ENCODE measurements around the gene NAV1. TPM values are rescaled to one million over a fixed set of nuclear protein-coding genes. Genes with fewer than 3 reads are reported as not detected.

NAV1 gene, protein sequence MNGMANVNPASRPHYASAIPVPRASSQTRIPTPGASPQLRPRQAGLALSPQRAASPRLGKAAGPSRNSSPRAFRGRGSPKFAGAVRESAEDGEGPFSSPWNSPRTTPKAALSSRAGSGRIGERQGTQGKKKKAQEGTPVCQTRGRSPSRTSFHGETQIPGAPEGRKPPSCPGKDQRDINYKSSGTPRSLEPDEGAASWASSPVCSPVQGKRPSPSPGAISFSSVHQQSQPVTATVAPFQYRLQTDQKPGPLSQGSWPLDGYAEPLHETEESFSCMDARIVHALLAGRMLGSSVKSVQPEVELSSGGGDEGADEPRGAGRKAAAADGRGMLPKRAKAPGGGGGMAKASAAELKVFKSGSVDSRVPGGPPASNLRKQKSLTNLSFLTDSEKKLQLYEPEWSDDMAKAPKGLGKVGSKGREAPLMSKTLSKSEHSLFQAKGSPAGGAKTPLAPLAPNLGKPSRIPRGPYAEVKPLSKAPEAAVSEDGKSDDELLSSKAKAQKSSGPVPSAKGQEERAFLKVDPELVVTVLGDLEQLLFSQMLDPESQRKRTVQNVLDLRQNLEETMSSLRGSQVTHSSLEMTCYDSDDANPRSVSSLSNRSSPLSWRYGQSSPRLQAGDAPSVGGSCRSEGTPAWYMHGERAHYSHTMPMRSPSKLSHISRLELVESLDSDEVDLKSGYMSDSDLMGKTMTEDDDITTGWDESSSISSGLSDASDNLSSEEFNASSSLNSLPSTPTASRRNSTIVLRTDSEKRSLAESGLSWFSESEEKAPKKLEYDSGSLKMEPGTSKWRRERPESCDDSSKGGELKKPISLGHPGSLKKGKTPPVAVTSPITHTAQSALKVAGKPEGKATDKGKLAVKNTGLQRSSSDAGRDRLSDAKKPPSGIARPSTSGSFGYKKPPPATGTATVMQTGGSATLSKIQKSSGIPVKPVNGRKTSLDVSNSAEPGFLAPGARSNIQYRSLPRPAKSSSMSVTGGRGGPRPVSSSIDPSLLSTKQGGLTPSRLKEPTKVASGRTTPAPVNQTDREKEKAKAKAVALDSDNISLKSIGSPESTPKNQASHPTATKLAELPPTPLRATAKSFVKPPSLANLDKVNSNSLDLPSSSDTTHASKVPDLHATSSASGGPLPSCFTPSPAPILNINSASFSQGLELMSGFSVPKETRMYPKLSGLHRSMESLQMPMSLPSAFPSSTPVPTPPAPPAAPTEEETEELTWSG (N-terminal part only)
- 24.4 TPM for total RNA-seq

DNA sequence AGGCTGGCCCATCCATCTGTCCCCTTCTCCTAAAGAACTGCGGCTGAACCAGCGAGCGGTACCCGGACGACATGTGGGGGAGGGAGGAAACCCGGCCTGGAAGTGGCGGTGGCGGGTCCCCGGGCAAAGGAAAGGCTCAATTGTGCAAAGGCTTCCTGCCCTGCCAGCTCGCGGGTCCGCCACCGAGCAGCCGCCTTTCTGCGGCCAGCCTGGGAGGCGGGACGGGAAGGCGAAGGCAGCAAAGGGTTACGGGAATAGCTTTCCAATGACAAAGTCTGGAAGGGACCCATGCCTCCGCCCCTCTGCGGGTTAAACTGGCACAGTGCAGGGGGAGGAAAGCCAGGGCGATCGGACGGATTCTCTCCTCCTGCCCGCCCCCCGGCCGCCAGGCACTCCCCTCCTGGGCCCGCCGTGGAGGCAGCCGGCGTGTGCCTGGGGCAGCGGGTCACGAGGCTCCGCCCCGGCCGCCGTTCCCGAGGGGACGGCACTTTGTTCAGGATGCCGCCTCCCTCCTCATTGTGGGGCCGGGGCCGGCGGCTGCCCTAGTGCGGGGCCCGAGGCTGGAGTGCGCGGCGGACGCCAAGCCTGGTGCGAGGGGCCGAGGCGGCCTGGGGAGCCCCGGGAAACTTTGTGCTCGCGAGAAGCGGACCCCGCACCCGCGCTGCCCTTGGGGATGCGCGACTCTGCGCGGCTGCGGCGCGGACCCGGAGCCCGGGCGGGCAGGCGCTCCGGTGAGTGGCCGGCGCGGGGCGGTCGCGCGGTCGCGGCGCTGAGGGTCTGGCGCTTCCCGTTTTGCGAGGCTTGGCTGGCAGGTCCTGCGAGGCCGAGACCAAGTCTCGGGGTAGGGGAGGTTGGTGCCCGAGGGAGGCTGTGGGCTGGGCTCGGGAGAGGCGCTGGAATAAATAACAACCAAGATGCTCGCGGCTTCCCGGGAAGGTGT, at the start of gene NAV1:
Gene NAV1 (plus strand): TSS at position 516 of the 940 bp plus-strand sequence. CDS start 83,758 bp downstream, outside the sequence.

DNA sequence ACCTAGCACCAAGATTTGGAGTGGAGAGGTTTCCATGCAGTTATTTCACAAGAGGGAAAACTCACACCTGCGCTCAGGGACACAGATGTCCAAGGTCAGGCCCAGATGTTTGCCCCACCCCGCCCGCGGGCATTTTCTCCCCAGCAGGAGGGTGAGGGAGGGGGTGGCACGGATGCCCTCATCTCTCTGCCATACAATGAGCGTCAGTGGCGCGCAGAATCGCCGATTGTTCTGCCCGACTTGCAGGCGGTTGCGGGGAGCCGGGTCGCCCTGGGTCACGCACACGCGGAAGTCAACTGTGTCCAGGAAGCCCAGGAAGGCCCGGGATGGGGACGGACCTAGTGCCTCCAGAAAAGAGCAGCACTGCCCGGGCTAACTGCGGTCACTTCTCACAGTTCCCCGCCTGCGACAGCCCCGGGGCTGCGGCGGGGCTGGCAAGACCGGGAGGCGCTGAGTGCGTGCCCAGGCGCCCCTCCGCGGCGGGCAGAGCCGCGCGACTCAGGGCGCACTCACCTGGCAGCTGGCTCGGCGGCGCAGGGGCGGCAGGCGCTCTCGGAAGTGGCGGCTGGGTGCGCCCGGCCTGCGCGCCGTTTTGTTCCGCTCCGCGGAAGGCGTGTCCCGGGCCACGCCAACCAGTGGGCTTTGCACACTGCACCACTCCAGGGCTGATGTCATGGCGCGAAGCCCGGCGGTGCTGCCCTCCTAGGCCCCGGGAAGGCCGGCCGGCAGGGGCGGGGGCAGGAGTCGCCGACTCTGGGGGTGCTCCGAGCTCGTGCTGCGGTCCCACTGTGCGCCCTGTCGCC, 32.2 kb upstream of the NAV1 start, which contains the start of gene CSRP1:
Gene CSRP1 (minus strand): TSS at position 567 of the 803 bp plus-strand sequence. CDS start 10,820 bp downstream, outside the sequence.

Other genes with a start within 250 kb of the NAV1 start
- 7.4 TPM for gene TNNT2, start 161.4 kb upstream of the NAV1 start, total RNA-seq
- gene LAD1, start 139.8 kb upstream of the NAV1 start, total RNA-seq, result 17.6 TPM
- 144 TPM for gene TNNI1, start 117.4 kb upstream of the NAV1 start, total RNA-seq
- gene PHLDA3, start 69.9 kb upstream of the NAV1 start, total RNA-seq, result 19.7 TPM
- 296 TPM for gene CSRP1, start 32.0 kb upstream of the NAV1 start, total RNA-seq

Data from metanephros (tissue), 1 donor.